Measurements from ENCODE around the gene ST8SIA5. TPM values are rescaled to one million over a fixed set of nuclear protein-coding genes. Genes with fewer than 3 reads are reported as not detected.

The ST8SIA5 gene
- total RNA-seq, 1 experiment from 2014 or later = 5.4 TPM

DNA sequence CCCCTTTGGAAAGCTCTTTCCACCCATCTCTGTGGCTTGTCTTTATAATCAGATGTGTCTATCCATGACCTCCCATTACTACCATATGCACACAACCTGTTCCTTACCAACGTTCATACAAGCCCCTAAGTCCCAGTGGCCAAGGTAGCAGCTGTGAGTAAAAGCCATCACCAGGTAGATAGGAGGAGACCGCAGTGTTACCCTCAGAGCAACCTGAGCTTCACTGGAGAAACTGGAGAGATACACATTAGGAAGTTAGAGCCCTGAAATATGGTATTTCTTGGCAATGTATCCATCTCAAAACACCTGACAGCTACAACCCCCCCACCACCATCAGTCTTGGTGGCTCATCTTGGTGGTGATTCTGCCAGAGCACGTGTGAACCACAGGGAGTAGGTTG lies 125.9 kb downstream of the ST8SIA5 start:
- ChIA-PET POLR2A (no interaction called here), CTCF (interaction anchor here (2.4 kb wide), 1 partner anchor 27 kb away, joined by 10 read pairs; no protein-coding TSS in a partner anchor)
- Mint-ChIP-seq H3K27me3 (ENCODE audit: low read depth) (peaks cover 2% of the 10 kb centered on the region; the same call in 1 of the 2 replicates), H3K27ac (no peak overlapping the region), H3K4me3 (no peak overlapping the region), H3K4me1 (0 out of 2 replicates have a peak, but pooled peaks cover 3% of the 10 kb centered on the region), H3K9me3 (peaks cover 25% of the 10 kb centered on the region), H3K36me3 (no peaks in the 10 kb centered on the region)
- TF ChIP-seq FOXP1 (CRISPR knock-in tag; IDR thresholded peaks at IDR 0.05; ENCODE audit: borderline replicate concordance) = no peak
- no peak for TF ChIP-seq ZBTB21 (CRISPR knock-in tag; IDR thresholded peaks at IDR 0.05; ENCODE audit: borderline replicate concordance)
- TF ChIP-seq, protein P1, sequence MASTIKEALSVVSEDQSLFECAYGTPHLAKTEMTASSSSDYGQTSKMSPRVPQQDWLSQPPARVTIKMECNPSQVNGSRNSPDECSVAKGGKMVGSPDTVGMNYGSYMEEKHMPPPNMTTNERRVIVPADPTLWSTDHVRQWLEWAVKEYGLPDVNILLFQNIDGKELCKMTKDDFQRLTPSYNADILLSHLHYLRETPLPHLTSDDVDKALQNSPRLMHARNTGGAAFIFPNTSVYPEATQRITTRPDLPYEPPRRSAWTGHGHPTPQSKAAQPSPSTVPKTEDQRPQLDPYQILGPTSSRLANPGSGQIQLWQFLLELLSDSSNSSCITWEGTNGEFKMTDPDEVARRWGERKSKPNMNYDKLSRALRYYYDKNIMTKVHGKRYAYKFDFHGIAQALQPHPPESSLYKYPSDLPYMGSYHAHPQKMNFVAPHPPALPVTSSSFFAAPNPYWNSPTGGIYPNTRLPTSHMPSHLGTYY (CRISPR knock-in tag; IDR thresholded peaks at IDR 0.05) = no peak
- TF ChIP-seq, protein P2, sequence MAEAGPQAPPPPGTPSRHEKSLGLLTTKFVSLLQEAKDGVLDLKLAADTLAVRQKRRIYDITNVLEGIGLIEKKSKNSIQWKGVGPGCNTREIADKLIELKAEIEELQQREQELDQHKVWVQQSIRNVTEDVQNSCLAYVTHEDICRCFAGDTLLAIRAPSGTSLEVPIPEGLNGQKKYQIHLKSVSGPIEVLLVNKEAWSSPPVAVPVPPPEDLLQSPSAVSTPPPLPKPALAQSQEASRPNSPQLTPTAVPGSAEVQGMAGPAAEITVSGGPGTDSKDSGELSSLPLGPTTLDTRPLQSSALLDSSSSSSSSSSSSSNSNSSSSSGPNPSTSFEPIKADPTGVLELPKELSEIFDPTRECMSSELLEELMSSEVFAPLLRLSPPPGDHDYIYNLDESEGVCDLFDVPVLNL (CRISPR knock-in tag; IDR thresholded peaks at IDR 0.05; ENCODE audit: borderline replicate concordance, low read depth) = no peak
- TF ChIP-seq TEAD1 (CRISPR knock-in tag; IDR thresholded peaks at IDR 0.05) = no peak
- TF ChIP-seq OVOL2 (CRISPR knock-in tag; IDR thresholded peaks at IDR 0.05; ENCODE audit: borderline replicate concordance) = no peak
- no peak for TF ChIP-seq GRHL2 (CRISPR knock-in tag; IDR thresholded peaks at IDR 0.05; ENCODE audit: insufficient replicate concordance, severe bottlenecking)
- no peak for TF ChIP-seq ZNF317 (CRISPR knock-in tag; IDR thresholded peaks at IDR 0.05; ENCODE audit: borderline replicate concordance, low read depth)
- TF ChIP-seq, protein P3, sequence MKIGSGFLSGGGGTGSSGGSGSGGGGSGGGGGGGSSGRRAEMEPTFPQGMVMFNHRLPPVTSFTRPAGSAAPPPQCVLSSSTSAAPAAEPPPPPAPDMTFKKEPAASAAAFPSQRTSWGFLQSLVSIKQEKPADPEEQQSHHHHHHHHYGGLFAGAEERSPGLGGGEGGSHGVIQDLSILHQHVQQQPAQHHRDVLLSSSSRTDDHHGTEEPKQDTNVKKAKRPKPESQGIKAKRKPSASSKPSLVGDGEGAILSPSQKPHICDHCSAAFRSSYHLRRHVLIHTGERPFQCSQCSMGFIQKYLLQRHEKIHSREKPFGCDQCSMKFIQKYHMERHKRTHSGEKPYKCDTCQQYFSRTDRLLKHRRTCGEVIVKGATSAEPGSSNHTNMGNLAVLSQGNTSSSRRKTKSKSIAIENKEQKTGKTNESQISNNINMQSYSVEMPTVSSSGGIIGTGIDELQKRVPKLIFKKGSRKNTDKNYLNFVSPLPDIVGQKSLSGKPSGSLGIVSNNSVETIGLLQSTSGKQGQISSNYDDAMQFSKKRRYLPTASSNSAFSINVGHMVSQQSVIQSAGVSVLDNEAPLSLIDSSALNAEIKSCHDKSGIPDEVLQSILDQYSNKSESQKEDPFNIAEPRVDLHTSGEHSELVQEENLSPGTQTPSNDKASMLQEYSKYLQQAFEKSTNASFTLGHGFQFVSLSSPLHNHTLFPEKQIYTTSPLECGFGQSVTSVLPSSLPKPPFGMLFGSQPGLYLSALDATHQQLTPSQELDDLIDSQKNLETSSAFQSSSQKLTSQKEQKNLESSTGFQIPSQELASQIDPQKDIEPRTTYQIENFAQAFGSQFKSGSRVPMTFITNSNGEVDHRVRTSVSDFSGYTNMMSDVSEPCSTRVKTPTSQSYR (CRISPR knock-in tag; IDR thresholded peaks at IDR 0.05) = no peak
- TF ChIP-seq NR1H2 (CRISPR knock-in tag; IDR thresholded peaks at IDR 0.05) = no peak
- no peak for TF ChIP-seq JAZF1 (CRISPR knock-in tag; IDR thresholded peaks at IDR 0.05)
- TF ChIP-seq, protein P4, sequence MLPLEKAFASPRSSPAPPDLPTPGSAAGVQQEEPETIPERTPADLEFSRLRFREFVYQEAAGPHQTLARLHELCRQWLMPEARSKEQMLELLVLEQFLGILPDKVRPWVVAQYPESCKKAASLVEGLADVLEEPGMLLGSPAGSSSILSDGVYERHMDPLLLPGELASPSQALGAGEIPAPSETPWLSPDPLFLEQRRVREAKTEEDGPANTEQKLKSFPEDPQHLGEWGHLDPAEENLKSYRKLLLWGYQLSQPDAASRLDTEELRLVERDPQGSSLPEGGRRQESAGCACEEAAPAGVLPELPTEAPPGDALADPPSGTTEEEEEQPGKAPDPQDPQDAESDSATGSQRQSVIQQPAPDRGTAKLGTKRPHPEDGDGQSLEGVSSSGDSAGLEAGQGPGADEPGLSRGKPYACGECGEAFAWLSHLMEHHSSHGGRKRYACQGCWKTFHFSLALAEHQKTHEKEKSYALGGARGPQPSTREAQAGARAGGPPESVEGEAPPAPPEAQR (CRISPR knock-in tag; IDR thresholded peaks at IDR 0.05) = no peak
- TF ChIP-seq, protein P5, sequence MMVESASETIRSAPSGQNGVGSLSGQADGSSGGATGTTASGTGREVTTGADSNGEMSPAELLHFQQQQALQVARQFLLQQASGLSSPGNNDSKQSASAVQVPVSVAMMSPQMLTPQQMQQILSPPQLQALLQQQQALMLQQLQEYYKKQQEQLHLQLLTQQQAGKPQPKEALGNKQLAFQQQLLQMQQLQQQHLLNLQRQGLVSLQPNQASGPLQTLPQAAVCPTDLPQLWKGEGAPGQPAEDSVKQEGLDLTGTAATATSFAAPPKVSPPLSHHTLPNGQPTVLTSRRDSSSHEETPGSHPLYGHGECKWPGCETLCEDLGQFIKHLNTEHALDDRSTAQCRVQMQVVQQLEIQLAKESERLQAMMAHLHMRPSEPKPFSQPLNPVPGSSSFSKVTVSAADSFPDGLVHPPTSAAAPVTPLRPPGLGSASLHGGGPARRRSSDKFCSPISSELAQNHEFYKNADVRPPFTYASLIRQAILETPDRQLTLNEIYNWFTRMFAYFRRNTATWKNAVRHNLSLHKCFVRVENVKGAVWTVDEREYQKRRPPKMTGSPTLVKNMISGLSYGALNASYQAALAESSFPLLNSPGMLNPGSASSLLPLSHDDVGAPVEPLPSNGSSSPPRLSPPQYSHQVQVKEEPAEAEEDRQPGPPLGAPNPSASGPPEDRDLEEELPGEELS (CRISPR knock-in tag; IDR thresholded peaks at IDR 0.05) = no peak
- DNase-seq (ENCODE audit: low spot score) (no peak), ATAC-seq (no peak)

DNA sequence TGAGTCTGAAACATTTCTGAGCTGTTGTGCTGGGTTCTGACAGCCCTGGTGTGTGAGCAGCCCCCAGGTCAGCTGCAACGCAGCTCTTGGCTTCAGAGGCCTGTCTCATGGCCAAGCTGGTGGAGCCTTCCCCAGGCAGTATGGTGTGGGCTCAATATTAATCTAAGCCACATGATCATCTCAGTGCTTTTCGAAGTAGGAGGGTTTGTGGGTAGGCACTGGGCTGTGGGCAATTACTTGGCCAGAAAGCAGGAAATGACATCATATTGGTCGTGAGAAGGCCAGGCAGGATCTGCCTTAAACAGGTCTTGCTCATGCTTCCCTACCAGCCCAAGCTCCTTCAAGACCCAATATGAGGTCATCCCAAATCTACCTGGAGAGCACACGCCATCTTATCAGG lies 126.7 kb downstream of the ST8SIA5 start:
- Mint-ChIP-seq H3K27me3 (ENCODE audit: low read depth) (no peaks in the 10 kb centered on the region; the same call in 1 of the 2 replicates), H3K9me3 (peaks cover 25% of the 10 kb centered on the region), H3K27ac (no peak overlapping the region), H3K36me3 (no peaks in the 10 kb centered on the region), H3K4me1 (0 out of 2 replicates have a peak, but pooled peaks cover 3% of the 10 kb centered on the region), H3K4me3 (no peak overlapping the region)
- DNase-seq (ENCODE audit: low spot score) = no peak
- ATAC-seq = no peak
- POLR2A ChIA-PET = no interaction called here
- no peak for TF ChIP-seq ZNF317 (CRISPR knock-in tag; IDR thresholded peaks at IDR 0.05; ENCODE audit: borderline replicate concordance, low read depth)
- CTCF ChIA-PET = interaction anchor here (2.4 kb wide), 1 partner anchor 28 kb away, joined by 10 read pairs; no protein-coding TSS in a partner anchor
